Ascending aorta (tissue), 2 donors: ENCODE results near the gene KRTAP19-6. TPM values are rescaled to one million over a fixed set of nuclear protein-coding genes. Genes with fewer than 3 reads are reported as not detected.

Experiments
- DNase-seq, 2 donors: peaks; one replicate each; pipeline ENCODE4 v3.0.0-alpha.2; 2019; ENCODE audit warnings: low spot score in 2 of 2
- H3K27ac ChIP-seq, 2 donors: fragments of 200-600 bp; sonication (generic); one replicate each; pipeline ENCODE4 v1.5.1; 2016 to 2017; ENCODE audit warnings: mild to moderate bottlenecking in 1 of 2
- H3K27me3 ChIP-seq: fragments of 200-600 bp; sonication (generic); one replicate; pipeline ENCODE4 v1.5.1; 2017
- H3K36me3 ChIP-seq, 2 donors: fragments of 200-600 bp; sonication (generic); one replicate each; pipeline ENCODE4 v1.5.1; 2016
- H3K4me1 ChIP-seq, 2 donors: fragments of 200-600 bp; sonication (generic); one replicate each; pipeline ENCODE4 v1.5.1; 2016 to 2017; ENCODE audit warnings: mild to moderate bottlenecking in 1 of 2
- H3K4me3 ChIP-seq, 2 donors: fragments of 200-600 bp; sonication (generic); one replicate each; pipeline ENCODE4 v1.5.1; 2016 to 2017; ENCODE audit warnings: mild to moderate bottlenecking in 1 of 2
- H3K9me3 ChIP-seq, 2 donors: fragments of 200-600 bp; sonication (generic); one replicate each; pipeline ENCODE4 v1.5.1; 2016
- intact Hi-C: fragments of 100-400 bp; cut with DNase I; formaldehyde crosslinking; loops from one replicate; pipeline ENCODE4 v1.15.1; 2023
- total RNA-seq: library from RNA; depleted of rRNA; stranded (reverse); fragments of >200 nt; gene quantifications from one replicate; pipeline ENCODE4 v1.1.0, GENCODE V29; 2016
- TF ChIP-seq, protein P1 (sequence below), 3 experiments: fragments of 200-600 bp in 2 of 3; fragments of 450-650 bp in 1 of 3; sonication (generic) in 2 of 3; IDR thresholded peaks; one replicate each; pipeline ENCODE4 v1.5.1; 2016 to 2019; ENCODE audit warnings: antibody characterized with exemption in 3 of 3, mild to moderate bottlenecking in 1 of 3, moderate library complexity in 1 of 3

Gene KRTAP19-6
- total RNA-seq, 1 donor from 2014 or later = not detected

DNA sequence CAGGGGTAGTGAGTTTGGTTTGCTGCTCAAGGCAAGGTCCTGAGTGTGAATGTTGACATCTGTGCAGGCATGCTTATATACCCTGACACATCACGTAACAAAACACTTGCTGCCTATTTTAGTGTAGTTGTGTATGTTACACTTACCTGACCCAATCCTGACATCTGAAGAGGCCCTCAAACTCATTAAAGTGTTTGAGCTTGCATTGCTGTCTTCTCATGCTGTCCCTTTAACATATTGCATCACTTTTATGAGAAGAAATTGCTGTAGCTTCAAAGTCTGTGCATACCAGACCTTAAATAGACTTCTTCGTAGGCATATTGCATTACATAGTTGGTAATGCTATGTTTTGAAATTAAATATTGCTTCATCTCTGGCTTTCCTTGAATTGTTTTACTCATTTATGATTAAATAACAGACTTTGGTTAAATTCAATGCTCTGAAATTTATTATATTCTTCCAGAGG, 49.7 kb downstream of the KRTAP19-6 start, which contains the start of gene KRTAP19-3:
Gene KRTAP19-3 (minus strand): TSS at position 51 of the 466 bp plus-strand sequence. CDS start 56 bp downstream, outside the sequence.
- Histone ChIP-seq H3K4me3 (no peak within 1 kb of the TSS), H3K36me3 (no peaks in the 10 kb centered on the region), H3K4me1 (no peaks in the 10 kb centered on the region), H3K27ac (no peak within 1 kb of the TSS), H3K27me3 (no peaks in the 10 kb centered on the region), H3K9me3 (no peaks in the 10 kb centered on the region)
- no peak for DNase-seq
- intact Hi-C loops = no loop called here
- TF ChIP-seq, protein P1, sequence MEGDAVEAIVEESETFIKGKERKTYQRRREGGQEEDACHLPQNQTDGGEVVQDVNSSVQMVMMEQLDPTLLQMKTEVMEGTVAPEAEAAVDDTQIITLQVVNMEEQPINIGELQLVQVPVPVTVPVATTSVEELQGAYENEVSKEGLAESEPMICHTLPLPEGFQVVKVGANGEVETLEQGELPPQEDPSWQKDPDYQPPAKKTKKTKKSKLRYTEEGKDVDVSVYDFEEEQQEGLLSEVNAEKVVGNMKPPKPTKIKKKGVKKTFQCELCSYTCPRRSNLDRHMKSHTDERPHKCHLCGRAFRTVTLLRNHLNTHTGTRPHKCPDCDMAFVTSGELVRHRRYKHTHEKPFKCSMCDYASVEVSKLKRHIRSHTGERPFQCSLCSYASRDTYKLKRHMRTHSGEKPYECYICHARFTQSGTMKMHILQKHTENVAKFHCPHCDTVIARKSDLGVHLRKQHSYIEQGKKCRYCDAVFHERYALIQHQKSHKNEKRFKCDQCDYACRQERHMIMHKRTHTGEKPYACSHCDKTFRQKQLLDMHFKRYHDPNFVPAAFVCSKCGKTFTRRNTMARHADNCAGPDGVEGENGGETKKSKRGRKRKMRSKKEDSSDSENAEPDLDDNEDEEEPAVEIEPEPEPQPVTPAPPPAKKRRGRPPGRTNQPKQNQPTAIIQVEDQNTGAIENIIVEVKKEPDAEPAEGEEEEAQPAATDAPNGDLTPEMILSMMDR (IDR thresholded peaks at IDR 0.05) = no peak

Other genes starting within 250 kb of the KRTAP19-6 start
- gene KRTAP26-1, start 221.5 kb downstream of the KRTAP19-6 start, total RNA-seq = not detected
- not detected for gene KRTAP27-1, start 204.2 kb downstream of the KRTAP19-6 start, total RNA-seq
- gene KRTAP23-1, start 193.3 kb downstream of the KRTAP19-6 start, total RNA-seq = not detected
- gene KRTAP13-2, start 169.6 kb downstream of the KRTAP19-6 start, total RNA-seq = not detected
- not detected for gene KRTAP13-1, start 145.8 kb downstream of the KRTAP19-6 start, total RNA-seq
- gene KRTAP13-3, start 115.9 kb downstream of the KRTAP19-6 start, total RNA-seq = not detected
- not detected for gene KRTAP13-4, start 111.6 kb downstream of the KRTAP19-6 start, total RNA-seq
- gene KRTAP15-1, start 101.6 kb downstream of the KRTAP19-6 start, total RNA-seq = not detected
- gene KRTAP19-1, start 61.5 kb downstream of the KRTAP19-6 start, total RNA-seq = not detected
- not detected for gene KRTAP19-2, start 54.4 kb downstream of the KRTAP19-6 start, total RNA-seq
- gene KRTAP19-3, start 49.9 kb downstream of the KRTAP19-6 start, total RNA-seq = not detected
- not detected for gene KRTAP19-4, start 44.7 kb downstream of the KRTAP19-6 start, total RNA-seq
- gene KRTAP19-5, start 39.7 kb downstream of the KRTAP19-6 start, total RNA-seq = not detected
- gene KRTAP19-7, start 19.4 kb upstream of the KRTAP19-6 start, total RNA-seq = not detected
- not detected for gene KRTAP22-2, start 48.5 kb upstream of the KRTAP19-6 start, total RNA-seq
- gene KRTAP6-3, start 50.6 kb upstream of the KRTAP19-6 start, total RNA-seq = not detected
- not detected for gene KRTAP6-2, start 57.0 kb upstream of the KRTAP19-6 start, total RNA-seq
- not detected for gene KRTAP22-1, start 59.2 kb upstream of the KRTAP19-6 start, total RNA-seq
- not detected for gene KRTAP6-1, start 72.1 kb upstream of the KRTAP19-6 start, total RNA-seq
- not detected for gene KRTAP20-1, start 74.6 kb upstream of the KRTAP19-6 start, total RNA-seq
- not detected for gene KRTAP20-4, start 78.8 kb upstream of the KRTAP19-6 start, total RNA-seq
- gene KRTAP20-2, start 93.3 kb upstream of the KRTAP19-6 start, total RNA-seq = not detected
- gene KRTAP20-3, start 101.0 kb upstream of the KRTAP19-6 start, total RNA-seq = not detected
- not detected for gene KRTAP21-3, start 176.9 kb upstream of the KRTAP19-6 start, total RNA-seq
- not detected for gene KRTAP21-2, start 205.4 kb upstream of the KRTAP19-6 start, total RNA-seq
- gene KRTAP21-1, start 213.6 kb upstream of the KRTAP19-6 start, total RNA-seq = not detected